Astrocyte (in vitro differentiated cells and primary cell): ENCODE measurements around the gene MRPL40. TPM values are rescaled to one million over a fixed set of nuclear protein-coding genes. Genes with fewer than 3 reads are reported as not detected.

Experiments used
- DNase-seq: peaks from one replicate; pipeline ENCODE4 v3.0.0-alpha.2; 2010; ENCODE audit warnings: low read depth
- FAIRE-seq: peaks from 2 replicates; lab custom pipeline; 2011; peaks lifted over from hg19 to GRCh38; lab: Jason Lieb, UNC
- H2AFZ ChIP-seq: 2 replicates; pipeline ENCODE4 v1.6.0; 2012; ENCODE audit warnings: low read depth, low read length, inconsistent platforms
- H3K27ac ChIP-seq: 2 replicates; pipeline ENCODE4 v1.5.1; 2011; ENCODE audit warnings: low read depth, low read length, inconsistent platforms
- H3K27me3 ChIP-seq: 2 replicates; pipeline ENCODE4 v1.6.0; 2011; ENCODE audit warnings: low read length, inconsistent platforms; ENCODE audit not compliant: insufficient read depth
- H3K36me3 ChIP-seq: 2 replicates; pipeline ENCODE4 v1.5.1; 2011; ENCODE audit warnings: low read length, inconsistent platforms; ENCODE audit not compliant: insufficient read depth
- H3K4me1 ChIP-seq: 2 replicates; pipeline ENCODE4 v1.5.1; 2011; ENCODE audit warnings: low read length, inconsistent platforms; ENCODE audit not compliant: insufficient read depth
- H3K4me2 ChIP-seq: 2 replicates; pipeline ENCODE4 v1.6.0; 2012; ENCODE audit warnings: low read length, inconsistent platforms
- H3K4me3 ChIP-seq: 2 replicates; pipeline ENCODE4 v1.5.1; 2011; ENCODE audit warnings: low read depth, mild to moderate bottlenecking, low read length, inconsistent platforms; ENCODE audit not compliant: insufficient read depth
- H3K79me2 ChIP-seq: 2 replicates; pipeline ENCODE4 v1.6.0; 2012; ENCODE audit warnings: mild to moderate bottlenecking, low read length, inconsistent platforms; ENCODE audit not compliant: insufficient read depth
- H3K9ac ChIP-seq: 2 replicates; pipeline ENCODE4 v1.6.0; 2012; ENCODE audit warnings: mild to moderate bottlenecking, low read length, inconsistent platforms
- H3K9me3 ChIP-seq: 2 replicates; pipeline ENCODE4 v1.5.1; 2012; ENCODE audit warnings: low read depth, mild to moderate bottlenecking, low read length, inconsistent platforms; ENCODE audit not compliant: insufficient read depth
- H4K20me1 ChIP-seq: 2 replicates; pipeline ENCODE4 v1.6.0; 2012; ENCODE audit warnings: low read length, inconsistent platforms; ENCODE audit not compliant: insufficient read depth
- H3K27ac Mint-ChIP-seq: one replicate; pipeline ENCODE4 v1.8.0; 2021; ENCODE audit warnings: mild to moderate bottlenecking, mixed read lengths; ENCODE audit not compliant: unreplicated experiment
- H3K27me3 Mint-ChIP-seq: one replicate; pipeline ENCODE4 v1.8.0; 2021; ENCODE audit warnings: low read depth, mixed read lengths; ENCODE audit not compliant: unreplicated experiment
- H3K36me3 Mint-ChIP-seq: one replicate; pipeline ENCODE4 v1.8.0; 2021; ENCODE audit warnings: low read depth, mixed read lengths; ENCODE audit not compliant: unreplicated experiment
- H3K4me1 Mint-ChIP-seq: one replicate; pipeline ENCODE4 v1.8.0; 2021; ENCODE audit warnings: low read depth, mixed read lengths; ENCODE audit not compliant: unreplicated experiment
- H3K4me3 Mint-ChIP-seq: one replicate; pipeline ENCODE4 v1.8.0; 2021; ENCODE audit warnings: mild to moderate bottlenecking, moderate library complexity, mixed read lengths; ENCODE audit not compliant: unreplicated experiment
- H3K9me3 Mint-ChIP-seq: one replicate; pipeline ENCODE4 v1.8.0; 2021; ENCODE audit warnings: mild to moderate bottlenecking, mixed read lengths; ENCODE audit not compliant: unreplicated experiment
- CTCF ChIP-seq: IDR thresholded peaks from 2 replicates; pipeline ENCODE4 v1.5.1; 2011; ENCODE audit warnings: low read depth, mild to moderate bottlenecking, inconsistent platforms, low read length, moderate library complexity; ENCODE audit not compliant: insufficient read depth
- EZH2 ChIP-seq: IDR thresholded peaks from 2 replicates; pipeline ENCODE4 v1.6.1; 2012; ENCODE audit warnings: mild to moderate bottlenecking, low read length, inconsistent platforms; ENCODE audit not compliant: insufficient read depth
- total RNA-seq: library from RNA; stranded (reverse); gene quantifications from 2 replicates; pipeline ENCODE4 v1.2.1, GENCODE V29; 2021

Gene MRPL40
- total RNA-seq, 1 donor from 2014 or later = 34.7 TPM

DNA sequence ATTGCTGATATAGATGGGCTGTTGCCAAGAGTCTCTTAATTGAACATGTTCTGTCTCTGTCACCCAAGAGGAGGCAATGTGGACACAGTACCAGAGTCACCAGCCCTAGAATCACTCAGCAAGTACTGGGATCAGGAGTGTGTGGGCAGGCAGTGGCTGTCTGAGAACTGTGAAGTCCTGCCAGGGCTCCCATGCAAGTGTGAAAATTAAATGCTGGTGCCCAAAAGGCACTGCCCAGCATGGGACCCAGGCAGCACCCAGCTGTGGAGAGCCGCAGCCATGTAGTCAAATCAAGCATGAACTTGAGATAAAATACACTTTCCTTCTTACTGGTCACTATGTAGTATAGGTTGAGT, 20.7 kb upstream of the MRPL40 start:
- Histone ChIP-seq H3K4me1 (no peaks in the 10 kb centered on the region), H4K20me1 (peaks cover 71% of the 10 kb centered on the region), H3K79me2 (peaks cover 65% of the 10 kb centered on the region), H3K36me3 (peaks cover 12% of the 10 kb centered on the region), H3K4me2 (no peak overlapping the region), H3K27me3 (no peaks in the 10 kb centered on the region), H3K4me3 (no peak overlapping the region), H3K9me3 (no peaks in the 10 kb centered on the region), H3K9ac (no peak overlapping the region), H3K27ac (no peak overlapping the region), H2AFZ (no peak overlapping the region)
- no peak for TF ChIP-seq CTCF
- no peak for TF ChIP-seq EZH2
- H3K4me3 Mint-ChIP-seq = no peak overlapping the region
- DNase-seq (no peak), FAIRE-seq (no peak)
- no peaks in the 10 kb centered on the region for H3K9me3 Mint-ChIP-seq
- H3K27ac Mint-ChIP-seq = no peak overlapping the region
- no peaks in the 10 kb centered on the region for H3K27me3 Mint-ChIP-seq
- H3K4me1 Mint-ChIP-seq = peaks cover 8% of the 10 kb centered on the region
- H3K36me3 Mint-ChIP-seq = peaks cover 23% of the 10 kb centered on the region

- TF ChIP-seq EZH2 (no peak), CTCF (no peak)
- H3K9ac ChIP-seq = no peak overlapping the region
- H3K4me1 Mint-ChIP-seq = peaks cover 8% of the 10 kb centered on the region
- H3K27ac Mint-ChIP-seq = no peak overlapping the region
- H3K27me3 Mint-ChIP-seq = no peaks in the 10 kb centered on the region
- H3K9me3 Mint-ChIP-seq = no peaks in the 10 kb centered on the region
- H3K4me3 Mint-ChIP-seq = no peak overlapping the region
- H3K9me3 ChIP-seq = no peaks in the 10 kb centered on the region
- no peak overlapping the region for H2AFZ ChIP-seq
- H3K36me3 Mint-ChIP-seq = peaks cover 21% of the 10 kb centered on the region
- H4K20me1 ChIP-seq = peaks cover 76% of the 10 kb centered on the region
- no peak overlapping the region for H3K4me2 ChIP-seq
- DNase-seq (no peak), FAIRE-seq (no peak)
- no peak overlapping the region for H3K27ac ChIP-seq
- peaks cover 73% of the 10 kb centered on the region for H3K79me2 ChIP-seq
- no peaks in the 10 kb centered on the region for H3K27me3 ChIP-seq
- H3K36me3 ChIP-seq = peaks cover 4% of the 10 kb centered on the region
- no peaks in the 10 kb centered on the region for H3K4me1 ChIP-seq
- H3K4me3 ChIP-seq = no peak overlapping the region
These were observed 19.9 kb upstream of the MRPL40 start for GRCh38 chr22:19412478-19412877.

- Histone ChIP-seq H3K4me3 (no peak overlapping the region), H3K27me3 (no peaks in the 10 kb centered on the region), H2AFZ (no peak overlapping the region), H4K20me1 (peaks cover 77% of the 10 kb centered on the region), H3K4me2 (no peak overlapping the region), H3K36me3 (no peaks in the 10 kb centered on the region), H3K79me2 (peaks cover 78% of the 10 kb centered on the region), H3K4me1 (no peaks in the 10 kb centered on the region), H3K9me3 (no peaks in the 10 kb centered on the region), H3K9ac (no peak overlapping the region), H3K27ac (no peak overlapping the region)
- H3K27me3 Mint-ChIP-seq = no peaks in the 10 kb centered on the region
- H3K9me3 Mint-ChIP-seq = no peaks in the 10 kb centered on the region
- H3K36me3 Mint-ChIP-seq = peaks cover 21% of the 10 kb centered on the region
- H3K4me3 Mint-ChIP-seq = no peak overlapping the region
- H3K27ac Mint-ChIP-seq = no peak overlapping the region
- H3K4me1 Mint-ChIP-seq = peaks cover 8% of the 10 kb centered on the region
- DNase-seq = no peak
- no peak for FAIRE-seq
- TF ChIP-seq EZH2 (no peak), CTCF (no peak)
These were observed 19.4 kb upstream of the MRPL40 start for GRCh38 chr22:19412923-19413322.
